Liver (tissue), 3 donors: ENCODE measurements around the gene BRIP1.

Experiments
- CTCF ChIP-seq: fragments of 150-350 bp; IDR thresholded peaks from 2 replicates; pipeline ENCODE4 v1.5.1; 2017; ENCODE audit warnings: improper control_type of control experiment, low read depth, low read length; ENCODE audit not compliant: missing input control
- EGR1 ChIP-seq, 2 donors: IDR thresholded peaks; 2 replicates each; pipeline ENCODE4 v1.6.1; 2016 to 2018; ENCODE audit warnings: antibody characterized with exemption in 2 of 2, low read depth in 2 of 2
- MAX ChIP-seq: IDR thresholded peaks from 2 replicates; pipeline ENCODE4 v1.6.1; 2016; ENCODE audit warnings: antibody characterized with exemption
- RAD21 ChIP-seq, 2 donors: IDR thresholded peaks; 2 replicates each; pipeline ENCODE4 v1.6.1; 2016; ENCODE audit warnings: antibody characterized with exemption in 2 of 2, mild to moderate bottlenecking in 2 of 2
- REST ChIP-seq: IDR thresholded peaks from 2 replicates; pipeline ENCODE4 v1.6.1; 2016; ENCODE audit warnings: antibody characterized with exemption, mild to moderate bottlenecking
- SP1 ChIP-seq: IDR thresholded peaks from 2 replicates; pipeline ENCODE4 v1.6.1; 2018; ENCODE audit warnings: antibody characterized with exemption, mild to moderate bottlenecking
- TAF1 ChIP-seq: conservative IDR thresholded peaks from 2 replicates; pipeline ENCODE4 v1.6.1; 2016; ENCODE audit warnings: antibody characterized with exemption, mild to moderate bottlenecking
- donor health status: healthy.
- donor health status: healthy.

GRCh38 chr17:61782683-61783082 lies 80.6 kb downstream of the BRIP1 start:
- TF ChIP-seq CTCF (no peak), SP1 (no peak), RAD21 (IDR thresholded peaks at IDR 0.05) (no peak), MAX (no peak), TAF1 (no peak), REST (no peak), EGR1 (IDR thresholded peaks at IDR 0.05; ENCODE audit: low read depth in 2 of 2) (no peak)
